Endodermal cell (in vitro differentiated cells): ENCODE results near the gene PARD6G. TPM values are rescaled to one million over a fixed set of nuclear protein-coding genes. Genes with fewer than 3 reads are reported as not detected.
"Not testable (repeated sequence)": the region's sequence is repeated elsewhere in the genome, so short reads cannot be mapped to it uniquely, and the experiment has no call there.

Source experiments
- DNase-seq: peaks from one replicate; pipeline ENCODE4 v3.0.0-alpha.2; 2017
- H3K27ac ChIP-seq: 2 replicates; pipeline ENCODE4 v1.5.1; 2013; ENCODE audit warnings: mild to moderate bottlenecking, low read depth, low read length, moderate library complexity
- H3K27me3 ChIP-seq: 2 replicates; pipeline ENCODE4 v1.6.1; 2013; ENCODE audit warnings: mild to moderate bottlenecking, low read length, moderate library complexity; ENCODE audit not compliant: insufficient read depth, control insufficient read depth, poor library complexity, severe bottlenecking
- H3K36me3 ChIP-seq: 2 replicates; pipeline ENCODE4 v1.7.0; 2013; ENCODE audit warnings: mild to moderate bottlenecking, low read length, moderate library complexity; ENCODE audit not compliant: control insufficient read depth, insufficient read depth
- H3K4me1 ChIP-seq: one replicate; pipeline ENCODE4 v1.7.0; 2013; ENCODE audit warnings: low read length; ENCODE audit not compliant: control insufficient read depth, insufficient read depth
- H3K4me3 ChIP-seq: 2 replicates; pipeline ENCODE4 v1.5.1; 2013; ENCODE audit warnings: mild to moderate bottlenecking, low read length, moderate library complexity
- H3K9ac ChIP-seq: 2 replicates; pipeline ENCODE4 v1.6.1; 2013; ENCODE audit warnings: mild to moderate bottlenecking, low read length, moderate library complexity; ENCODE audit not compliant: poor library complexity, severe bottlenecking; ENCODE audit errors: extremely low read depth
- H3K9me3 ChIP-seq: 2 replicates; pipeline ENCODE4 v1.6.1; 2013; ENCODE audit warnings: mild to moderate bottlenecking, low read length, moderate library complexity; ENCODE audit not compliant: control insufficient read depth
- H3K27ac Mint-ChIP-seq: 2 replicates; pipeline ENCODE4 v1.8.0; 2020; ENCODE audit warnings: mixed read lengths
- H3K27me3 Mint-ChIP-seq: 2 replicates; pipeline ENCODE4 v1.8.0; 2021; ENCODE audit warnings: mild to moderate bottlenecking, mixed read lengths; ENCODE audit not compliant: insufficient read depth
- H3K36me3 Mint-ChIP-seq: 2 replicates; pipeline ENCODE4 v1.8.0; 2020; ENCODE audit warnings: low read depth, mixed read lengths
- H3K4me1 Mint-ChIP-seq: 2 replicates; pipeline ENCODE4 v1.8.0; 2020; ENCODE audit warnings: mixed read lengths
- H3K4me3 Mint-ChIP-seq: 2 replicates; pipeline ENCODE4 v1.8.0; 2020; ENCODE audit warnings: mild to moderate bottlenecking, moderate library complexity, mixed read lengths
- H3K9me3 Mint-ChIP-seq: 2 replicates; pipeline ENCODE4 v1.8.0; 2020; ENCODE audit warnings: mild to moderate bottlenecking, mixed read lengths
- WGBS, 2 experiments: methylation state at CpG; one replicate each; pipeline versions ENCODE4 v1.1.5 to v1.1.7; 2013; ENCODE audit warnings: missing lambda C conversion rate in 2 of 2, mixed read lengths in 1 of 2; ENCODE audit not compliant: insufficient coverage in 1 of 2, insufficient read length in 1 of 2; 5-methylcytosine and 5-hydroxymethylcytosine counted together
- total RNA-seq, 2 donors: library from RNA; stranded (reverse); fragmentation: NEBNext Ultra II Directional in 1 of 2; extraction: Animal tissue kit (Norgen Biotek cat#: 25700) in 1 of 2; gene quantifications; 2 replicates in 1 of 2; 3 replicates in 1 of 2; pipeline ENCODE4 v1.2.1, GENCODE V29; 2021
- TF ChIP-seq, protein P1 (sequence below): fragments of 200-600 bp; sonication (generic); conservative IDR thresholded peaks from 2 replicates; pipeline ENCODE4 v1.5.0; 2021; ENCODE audit warnings: antibody characterized with exemption, mild to moderate bottlenecking

PARD6G gene
- total RNA-seq, 2 donors from 2014 or later: 15.4 to 17.3 TPM

DNA sequence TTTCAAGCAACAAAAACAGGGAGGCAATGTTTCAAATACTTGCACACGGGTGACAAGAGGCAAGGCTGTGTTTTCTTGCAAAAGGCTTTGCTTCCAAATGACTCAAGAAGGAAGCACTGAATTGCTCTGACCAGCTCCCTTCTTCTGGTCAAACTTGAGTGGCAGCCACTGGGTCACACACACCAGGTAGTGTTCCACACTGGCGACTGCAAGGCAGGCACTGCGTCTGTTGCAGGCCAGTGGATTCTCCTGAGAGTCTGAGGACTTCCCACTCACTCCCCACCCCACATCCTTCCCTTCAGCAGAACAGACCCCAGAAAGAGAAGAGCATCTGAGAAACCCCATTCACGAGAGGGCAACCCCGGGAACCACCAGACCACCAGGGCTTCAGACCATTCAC is 19.8 kb downstream of the PARD6G start:
- H3K9me3 ChIP-seq: no peaks in the 10 kb centered on the region
- no peak overlapping the region for H3K9ac ChIP-seq
- no peak overlapping the region for H3K27ac Mint-ChIP-seq
- H3K9me3 Mint-ChIP-seq: no peaks in the 10 kb centered on the region
- peaks cover 8% of the 10 kb centered on the region for H3K27me3 Mint-ChIP-seq
- H3K4me1 ChIP-seq: no peaks in the 10 kb centered on the region
- no peaks in the 10 kb centered on the region for H3K36me3 Mint-ChIP-seq
- H3K36me3 ChIP-seq: no peaks in the 10 kb centered on the region
- H3K4me1 Mint-ChIP-seq: peaks cover 6% of the 10 kb centered on the region
- H3K4me3 Mint-ChIP-seq: no peak overlapping the region
- H3K27me3 ChIP-seq: no peaks in the 10 kb centered on the region
- TF ChIP-seq, protein P1, sequence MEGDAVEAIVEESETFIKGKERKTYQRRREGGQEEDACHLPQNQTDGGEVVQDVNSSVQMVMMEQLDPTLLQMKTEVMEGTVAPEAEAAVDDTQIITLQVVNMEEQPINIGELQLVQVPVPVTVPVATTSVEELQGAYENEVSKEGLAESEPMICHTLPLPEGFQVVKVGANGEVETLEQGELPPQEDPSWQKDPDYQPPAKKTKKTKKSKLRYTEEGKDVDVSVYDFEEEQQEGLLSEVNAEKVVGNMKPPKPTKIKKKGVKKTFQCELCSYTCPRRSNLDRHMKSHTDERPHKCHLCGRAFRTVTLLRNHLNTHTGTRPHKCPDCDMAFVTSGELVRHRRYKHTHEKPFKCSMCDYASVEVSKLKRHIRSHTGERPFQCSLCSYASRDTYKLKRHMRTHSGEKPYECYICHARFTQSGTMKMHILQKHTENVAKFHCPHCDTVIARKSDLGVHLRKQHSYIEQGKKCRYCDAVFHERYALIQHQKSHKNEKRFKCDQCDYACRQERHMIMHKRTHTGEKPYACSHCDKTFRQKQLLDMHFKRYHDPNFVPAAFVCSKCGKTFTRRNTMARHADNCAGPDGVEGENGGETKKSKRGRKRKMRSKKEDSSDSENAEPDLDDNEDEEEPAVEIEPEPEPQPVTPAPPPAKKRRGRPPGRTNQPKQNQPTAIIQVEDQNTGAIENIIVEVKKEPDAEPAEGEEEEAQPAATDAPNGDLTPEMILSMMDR: no peak
- H3K27ac ChIP-seq: no peak overlapping the region
- 90 to 100% methylated on average over 3 to 5 of the region's 5 CpGs for WGBS, 2 experiments
- DNase-seq: no peak
- no peak overlapping the region for H3K4me3 ChIP-seq

DNA sequence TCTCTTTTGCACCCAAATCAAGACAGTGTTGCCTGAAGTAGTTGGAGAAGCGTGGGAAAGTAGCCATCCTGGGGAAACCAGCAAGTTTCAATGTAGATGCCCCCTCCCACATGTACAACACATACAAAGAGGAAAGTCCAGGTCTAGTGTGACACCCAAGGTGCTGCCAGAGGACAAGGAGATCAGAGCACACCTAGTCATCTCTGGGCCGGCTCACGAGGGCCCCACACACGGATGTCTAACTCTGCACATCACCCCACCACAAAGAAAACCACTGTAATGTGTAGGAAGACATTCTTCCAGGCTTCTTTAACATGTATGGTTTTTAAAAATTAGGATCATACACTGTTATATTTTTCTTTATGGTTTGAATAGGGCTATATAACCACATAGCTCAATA is 21.6 kb downstream of the PARD6G start:
- Mint-ChIP-seq H3K9me3 (peaks cover 9% of the 10 kb centered on the region), H3K27me3 (peaks cover 12% of the 10 kb centered on the region), H3K36me3 (no peaks in the 10 kb centered on the region), H3K4me3 (no peak overlapping the region), H3K4me1 (peaks cover 6% of the 10 kb centered on the region), H3K27ac (no peak overlapping the region)
- TF ChIP-seq, protein P1: no peak
- H3K27ac ChIP-seq: no peak overlapping the region
- H3K9ac ChIP-seq: no peak overlapping the region
- peaks cover 14% of the 10 kb centered on the region for H3K9me3 ChIP-seq
- H3K36me3 ChIP-seq: no peaks in the 10 kb centered on the region
- H3K4me3 ChIP-seq: no peak overlapping the region
- WGBS, 2 experiments: 96% methylated on average over 3 of the region's 4 CpGs; no CpG with 5 or more reads in 1 of the 2 experiments
- DNase-seq: no peak
- no peaks in the 10 kb centered on the region for H3K27me3 ChIP-seq
- H3K4me1 ChIP-seq: no peaks in the 10 kb centered on the region

DNA sequence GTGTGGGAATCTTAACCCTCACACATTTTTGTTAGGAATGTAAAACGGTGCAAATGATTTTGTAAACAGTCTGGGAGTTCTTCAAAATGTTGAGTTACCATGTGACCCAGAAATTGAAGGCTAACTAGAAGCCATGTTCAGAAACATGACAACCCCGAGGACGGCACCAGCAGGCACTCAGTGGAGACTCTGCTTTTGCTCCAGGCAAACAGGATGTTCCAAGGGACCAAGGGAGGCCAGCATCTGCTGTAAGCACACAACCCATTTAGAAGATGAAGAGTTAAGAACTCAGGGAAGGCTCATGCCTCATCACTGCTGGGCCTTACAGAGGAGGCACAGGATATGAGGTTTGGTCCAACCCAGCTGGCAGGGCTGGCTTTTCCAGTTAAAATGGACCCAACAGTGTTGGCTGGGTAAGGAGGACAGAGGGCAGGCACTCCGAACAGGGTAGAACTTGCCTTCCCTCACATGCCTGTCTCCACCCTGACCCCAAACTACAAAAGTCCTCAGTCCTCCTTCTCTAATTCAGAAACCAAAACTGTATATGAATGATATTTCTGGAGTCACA is 23.6 kb downstream of the PARD6G start:
- no peaks in the 10 kb centered on the region for H3K4me1 ChIP-seq
- no peak for DNase-seq
- Mint-ChIP-seq H3K27me3 (peaks cover 12% of the 10 kb centered on the region), H3K4me3 (no peak overlapping the region), H3K4me1 (peaks cover 6% of the 10 kb centered on the region), H3K36me3 (peaks cover 3% of the 10 kb centered on the region), H3K27ac (no peak overlapping the region), H3K9me3 (peaks cover 21% of the 10 kb centered on the region)
- H3K27ac ChIP-seq: no peak overlapping the region
- peaks cover 14% of the 10 kb centered on the region for H3K9me3 ChIP-seq
- no peak overlapping the region for H3K4me3 ChIP-seq
- TF ChIP-seq, protein P1: no peak
- H3K36me3 ChIP-seq: no peaks in the 10 kb centered on the region
- H3K27me3 ChIP-seq: no peaks in the 10 kb centered on the region
- WGBS, 2 experiments: 77 to 88% methylated on average over 3 to 4 of the region's 4 CpGs
- no peak overlapping the region for H3K9ac ChIP-seq

DNA sequence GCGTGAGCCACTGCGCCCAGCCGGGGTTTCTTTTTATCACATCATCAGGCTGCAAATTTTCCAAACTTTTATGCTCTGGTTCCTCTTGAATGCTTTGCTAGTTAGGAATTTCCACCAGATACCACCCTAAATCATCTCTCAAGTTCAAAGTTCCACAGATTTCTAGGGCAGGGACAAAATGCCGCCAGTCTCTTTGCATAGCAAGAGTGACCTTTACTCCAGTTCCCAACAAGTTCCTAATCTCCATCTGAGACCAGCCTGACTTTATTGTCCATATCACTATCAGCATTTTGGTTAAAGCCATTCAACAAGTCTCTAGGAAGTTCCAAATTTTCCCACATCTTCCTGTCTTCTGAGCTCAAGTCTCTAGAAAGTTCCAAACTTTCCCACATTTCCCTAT is 27.8 kb downstream of the PARD6G start:
- not testable (repeated sequence) for H3K4me1 ChIP-seq, H3K27ac ChIP-seq, H3K4me1 Mint-ChIP-seq, H3K36me3 Mint-ChIP-seq, DNase-seq, H3K27ac Mint-ChIP-seq, H3K27me3 Mint-ChIP-seq, H3K27me3 ChIP-seq, H3K4me3 Mint-ChIP-seq, H3K9ac ChIP-seq, H3K36me3 ChIP-seq, H3K4me3 ChIP-seq
- peaks cover 14% of the 10 kb centered on the region for H3K9me3 ChIP-seq
- WGBS, 2 experiments: 96 to 97% methylated on average over 4 of the region's 4 CpGs
- H3K9me3 Mint-ChIP-seq: peaks cover 24% of the 10 kb centered on the region
